BLaER1 treated with 17β-estradiol and CSF1 and Interleukin-3, amounts not matched to agents 10 nM and 100 nM (cell line): ENCODE results near the gene SNX11.
A peak's percentile ranks its signal among the peaks of the same experiment; 100 is the strongest.

Experiments used
- H3K27ac ChIP-seq, 11 experiments: shearing (Covaris generic); formaldehyde crosslinking; 2 replicates each; pipeline ENCODE4 v1.8.1; 2022
- H3K27me3 ChIP-seq, 11 experiments: shearing (Covaris generic); formaldehyde crosslinking; 2 replicates each; pipeline ENCODE4 v1.8.1; 2022
- H3K36me3 ChIP-seq, 11 experiments: shearing (Covaris generic); formaldehyde crosslinking; 2 replicates each; pipeline ENCODE4 v1.8.1; 2022
- H3K4me1 ChIP-seq, 10 experiments: shearing (Covaris generic); formaldehyde crosslinking; 2 replicates each; pipeline ENCODE4 v1.8.1; 2022
- H3K4me2 ChIP-seq, 11 experiments: shearing (Covaris generic); formaldehyde crosslinking; 2 replicates each; pipeline ENCODE4 v1.8.1; 2022
- H3K4me3 ChIP-seq, 10 experiments: shearing (Covaris generic); formaldehyde crosslinking; 2 replicates each; pipeline ENCODE4 v1.8.1; 2022
- H3K9ac ChIP-seq, 11 experiments: shearing (Covaris generic); formaldehyde crosslinking; 2 replicates each; pipeline ENCODE4 v1.8.1; 2022
- H3K9me3 ChIP-seq, 11 experiments: shearing (Covaris generic); formaldehyde crosslinking; replicated peaks in 1 of 11; 2 replicates each; pipeline ENCODE4 v1.8.1; 2022
- H4K20me1 ChIP-seq, 11 experiments: shearing (Covaris generic); formaldehyde crosslinking; 2 replicates each; pipeline ENCODE4 v1.8.1; 2022
- Cebpa-rat ChIP-seq, 11 experiments: shearing (Covaris generic); IDR thresholded peaks; 2 replicates each; pipeline ENCODE4 v1.8.1; 2022

SNX11 gene

DNA sequence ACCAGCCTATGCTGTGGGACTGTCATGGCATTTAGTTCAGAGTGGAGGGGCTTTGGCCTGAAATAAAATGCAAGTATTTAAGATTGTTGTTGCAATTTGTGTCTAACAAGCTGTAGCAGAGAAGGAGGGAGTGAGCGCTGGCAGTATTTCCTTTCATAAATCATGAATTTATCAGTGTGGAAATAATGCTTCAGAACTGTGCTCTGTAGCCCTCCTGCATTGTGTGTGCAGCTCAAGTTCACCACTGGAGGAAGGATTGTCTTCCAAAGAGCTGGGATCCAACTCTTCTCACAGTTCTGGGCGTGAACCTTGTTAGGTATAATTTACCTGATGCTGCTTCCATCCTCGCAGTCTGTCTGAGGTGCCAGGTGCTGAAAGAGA lies 15.1 kb downstream of the SNX11 start:
- no peak for TF ChIP-seq Cebpa-rat (IDR thresholded peaks at IDR 0.05)
- Histone ChIP-seq H4K20me1 (peaks cover 2 to 89% (median 11%) of the 10 kb centered on the region in 11 experiments; a peak in 13 of 22 replicates), H3K4me2 (no peak overlapping the region), H3K4me3 (no peak overlapping the region), H3K27me3 (0 out of 22 replicates have a peak, but pooled peaks cover 0 to under 1% (median 0%) of the 10 kb centered on the region in 11 experiments), H3K4me1 (peaks cover 19 to 31% (median 23%) of the 10 kb centered on the region in 10 experiments), H3K36me3 (peaks cover 61 to 99% (median 88%) of the 10 kb centered on the region in 11 experiments), H3K9ac (no peak overlapping the region), H3K9me3 (no peaks in the 10 kb centered on the region), H3K27ac (no peak overlapping the region)

DNA sequence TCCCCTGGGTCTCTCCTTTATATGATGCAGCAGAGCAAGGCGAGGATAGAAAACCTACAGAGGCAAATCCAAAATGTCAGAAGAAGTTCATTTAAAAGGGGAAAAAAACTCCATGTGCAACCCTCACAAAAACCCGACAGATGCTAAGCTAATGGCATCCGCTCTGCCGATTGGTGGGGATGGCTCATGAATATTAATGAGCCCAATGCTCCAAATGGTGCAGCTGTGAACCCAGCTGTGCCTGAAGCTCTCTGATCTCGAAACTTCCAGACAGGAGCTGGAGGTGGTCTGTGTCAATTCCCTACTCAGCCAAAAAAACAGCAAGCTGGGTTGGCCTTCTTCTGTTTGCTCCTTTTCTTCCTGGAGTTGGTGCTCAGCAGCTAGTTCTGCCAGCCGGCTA lies 15.5 kb downstream of the SNX11 start:
- peaks cover 3 to 89% (median 14%) of the 10 kb centered on the region in 11 experiments; a peak in 13 of 22 replicates for H4K20me1 ChIP-seq
- H3K9ac ChIP-seq: no peak overlapping the region
- no peak overlapping the region for H3K4me3 ChIP-seq
- H3K27me3 ChIP-seq: 0 out of 22 replicates have a peak, but pooled peaks cover 0 to 4% (median 0%) of the 10 kb centered on the region in 11 experiments
- peaks cover 56 to 98% (median 83%) of the 10 kb centered on the region in 11 experiments for H3K36me3 ChIP-seq
- peaks cover 21 to 33% (median 26%) of the 10 kb centered on the region in 10 experiments for H3K4me1 ChIP-seq
- no peak overlapping the region for H3K4me2 ChIP-seq
- no peak overlapping the region for H3K27ac ChIP-seq
- TF ChIP-seq Cebpa-rat (IDR thresholded peaks at IDR 0.05): no peak
- no peaks in the 10 kb centered on the region for H3K9me3 ChIP-seq

DNA sequence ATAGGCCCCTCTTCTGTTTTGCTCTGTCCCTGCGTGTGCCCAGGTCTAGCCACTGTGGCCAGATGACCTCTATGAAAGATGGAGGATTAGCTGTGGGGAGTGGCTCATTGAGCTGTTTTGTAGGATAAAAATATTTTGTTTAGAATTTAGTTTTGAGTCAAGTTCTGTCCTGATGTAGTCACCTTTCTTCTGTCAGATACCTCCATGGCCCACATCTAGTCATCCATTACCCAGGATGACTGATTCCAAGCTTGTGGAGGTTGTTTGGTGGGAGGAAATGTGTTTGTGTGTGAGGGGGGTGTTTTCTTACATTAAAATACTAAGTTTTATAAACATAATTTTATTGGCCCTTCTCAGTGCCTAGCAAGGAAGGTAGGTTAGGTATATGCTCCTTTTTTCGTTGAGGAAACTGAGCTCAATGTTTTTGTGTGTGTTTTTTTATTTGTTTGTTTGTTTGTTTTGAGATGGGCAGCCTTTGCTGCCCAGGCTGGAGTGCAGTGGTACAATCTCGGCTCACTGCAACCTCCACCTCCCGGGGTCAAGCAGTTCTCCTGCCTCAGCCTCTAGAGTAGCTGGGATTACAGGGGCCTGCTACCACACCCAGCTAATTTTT lies 16.3 kb downstream of the SNX11 start:
- Histone ChIP-seq H3K4me1 (peaks cover 21 to 33% (median 26%) of the 10 kb centered on the region in 10 experiments), H3K4me3 (no peak overlapping the region), H3K4me2 (no peak overlapping the region), H3K9ac (no peak overlapping the region), H3K27me3 (0 out of 22 replicates have a peak, but pooled peaks cover 0 to 4% (median 0%) of the 10 kb centered on the region in 11 experiments), H3K27ac (no peak overlapping the region), H3K9me3 (no peaks in the 10 kb centered on the region), H4K20me1 (peaks cover 2 to 81% (median 10%) of the 10 kb centered on the region in 11 experiments; a peak in 12 of 22 replicates), H3K36me3 (peaks cover 48 to 90% (median 76%) of the 10 kb centered on the region in 11 experiments)
- no peak for TF ChIP-seq Cebpa-rat (IDR thresholded peaks at IDR 0.05)

DNA sequence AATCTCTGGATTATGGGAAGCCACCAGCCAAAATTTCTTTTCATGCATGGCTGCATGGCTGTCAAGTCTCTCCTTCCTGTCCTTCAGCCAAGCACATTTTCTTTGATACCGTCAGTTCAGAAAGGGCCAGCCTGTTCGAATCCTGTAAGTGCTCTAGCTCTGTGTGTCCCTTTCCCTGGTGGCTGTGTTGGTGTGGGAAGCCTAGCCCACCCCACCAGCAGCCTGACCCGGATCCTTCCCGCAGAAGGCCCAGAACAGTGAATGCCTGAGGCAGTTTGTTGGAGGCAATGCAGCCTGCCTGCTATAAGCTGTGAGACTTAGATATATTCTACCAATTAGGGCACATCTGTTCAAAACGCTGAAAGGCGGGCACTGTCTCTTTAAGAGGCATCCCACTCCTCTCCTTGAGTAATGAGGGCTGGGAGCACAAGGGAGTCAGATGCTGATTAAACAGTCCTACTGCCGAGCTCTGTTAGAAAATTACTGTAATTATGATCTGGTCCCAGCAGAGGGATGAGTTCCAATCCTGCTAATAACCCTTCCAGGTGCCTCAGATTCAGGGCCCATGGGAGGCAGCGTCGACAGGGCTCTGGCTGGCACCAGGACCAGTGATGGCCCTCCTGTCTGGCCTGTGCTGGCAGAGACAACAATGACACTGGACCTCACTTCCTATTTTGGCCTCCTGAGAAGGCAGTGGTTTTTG lies 18.4 kb downstream of the SNX11 start:
- Histone ChIP-seq H3K4me1 (peaks cover 21 to 33% (median 26%) of the 10 kb centered on the region in 10 experiments), H4K20me1 (peaks cover 0 to 69% (median 10%) of the 10 kb centered on the region in 11 experiments; a peak in 12 of 22 replicates), H3K9me3 (no peaks in the 10 kb centered on the region), H3K9ac (peak overlapping the region in 3 of 11 experiments; percentile 15 to 59 (median 22); a peak in 5 of 22 replicates), H3K4me3 (no peak overlapping the region), H3K27ac (no peak overlapping the region), H3K27me3 (0 out of 22 replicates have a peak, but pooled peaks cover 0 to 4% (median 0%) of the 10 kb centered on the region in 11 experiments), H3K4me2 (peak overlapping the region; percentile 10 to 60 (median 43); a peak in 18 of 22 replicates), H3K36me3 (peaks cover 32 to 69% (median 58%) of the 10 kb centered on the region in 11 experiments)
- TF ChIP-seq Cebpa-rat (IDR thresholded peaks at IDR 0.05): no peak

DNA sequence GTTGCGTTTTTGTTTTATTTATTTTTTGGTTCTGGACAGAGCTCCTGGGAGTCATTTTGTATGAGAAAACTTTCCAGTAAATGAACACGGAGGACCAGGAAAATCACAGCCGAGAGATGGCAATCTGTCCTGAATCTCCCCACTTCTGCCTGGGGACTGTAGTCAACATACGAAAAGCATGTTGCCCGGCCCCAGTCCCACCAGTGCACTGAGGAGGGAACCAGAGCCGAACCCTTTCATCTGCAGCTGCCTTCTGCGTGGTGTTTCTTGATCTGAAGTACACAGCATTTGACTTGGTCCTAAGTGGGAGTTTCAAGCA lies 18.9 kb downstream of the SNX11 start:
- Histone ChIP-seq H4K20me1 (peaks cover 0 to 63% (median 10%) of the 10 kb centered on the region in 11 experiments; a peak in 12 of 22 replicates), H3K4me1 (peaks cover 21 to 36% (median 26%) of the 10 kb centered on the region in 10 experiments), H3K4me3 (no peak overlapping the region), H3K4me2 (peak overlapping the region; percentile 10 to 60 (median 43); a peak in 14 of 22 replicates), H3K27ac (no peak overlapping the region), H3K9me3 (no peaks in the 10 kb centered on the region), H3K36me3 (peaks cover 27 to 64% (median 53%) of the 10 kb centered on the region in 11 experiments), H3K27me3 (0 out of 22 replicates have a peak, but pooled peaks cover 0 to 4% (median 0%) of the 10 kb centered on the region in 11 experiments), H3K9ac (peak overlapping the region in 2 of 11 experiments; percentile 7 to 59; a peak in 2 of 22 replicates)
- TF ChIP-seq Cebpa-rat (IDR thresholded peaks at IDR 0.05): no peak

DNA sequence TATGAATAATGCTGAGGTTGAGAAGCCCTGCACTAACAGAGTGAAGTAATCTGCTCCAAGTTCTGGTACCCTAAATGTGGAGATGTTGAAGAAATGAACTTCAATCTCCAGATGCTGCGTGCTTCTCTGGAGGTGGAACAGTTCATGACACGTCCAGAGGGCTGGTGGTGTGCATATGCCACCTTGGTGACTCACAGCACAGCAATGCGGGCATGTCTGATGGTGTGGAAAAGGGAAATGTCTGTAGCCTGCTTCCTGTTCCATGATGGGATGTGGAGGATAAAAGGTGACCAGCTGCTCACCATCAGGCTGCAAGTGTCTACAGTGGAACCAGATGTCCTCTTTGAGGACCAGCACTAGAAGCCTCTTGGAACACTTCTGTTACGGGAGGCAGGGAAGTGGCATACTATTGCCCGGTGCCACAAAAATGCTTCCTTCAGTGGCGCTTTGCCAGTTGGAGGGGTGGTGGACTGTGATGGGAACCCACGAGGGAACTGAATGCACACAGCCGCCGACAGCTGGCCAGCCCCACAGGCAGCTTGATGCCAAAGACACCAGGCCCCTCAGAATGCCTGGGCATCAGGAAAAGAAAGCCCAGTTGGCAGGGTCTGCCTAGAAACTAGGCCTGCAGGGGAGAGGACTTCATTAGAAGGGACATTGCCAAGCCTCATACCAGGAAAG lies 19.9 kb downstream of the SNX11 start:
- Histone ChIP-seq H3K9me3 (no peaks in the 10 kb centered on the region), H3K4me1 (peaks cover 21 to 46% (median 26%) of the 10 kb centered on the region in 10 experiments), H3K4me2 (peak overlapping the region; percentile 4 to 57 (median 45); a peak in 21 of 22 replicates), H3K27ac (no peak overlapping the region), H3K9ac (peak overlapping the region in 1 of 11 experiments; percentile 16; a peak in 1 of 22 replicates), H3K36me3 (peaks cover 17 to 54% (median 43%) of the 10 kb centered on the region in 11 experiments), H3K27me3 (0 out of 22 replicates have a peak, but pooled peaks cover 0 to 4% (median 0%) of the 10 kb centered on the region in 11 experiments), H3K4me3 (no peak overlapping the region), H4K20me1 (peaks cover 0 to 53% (median 10%) of the 10 kb centered on the region in 11 experiments; a peak in 12 of 22 replicates)
- no peak for TF ChIP-seq Cebpa-rat (IDR thresholded peaks at IDR 0.05)

DNA sequence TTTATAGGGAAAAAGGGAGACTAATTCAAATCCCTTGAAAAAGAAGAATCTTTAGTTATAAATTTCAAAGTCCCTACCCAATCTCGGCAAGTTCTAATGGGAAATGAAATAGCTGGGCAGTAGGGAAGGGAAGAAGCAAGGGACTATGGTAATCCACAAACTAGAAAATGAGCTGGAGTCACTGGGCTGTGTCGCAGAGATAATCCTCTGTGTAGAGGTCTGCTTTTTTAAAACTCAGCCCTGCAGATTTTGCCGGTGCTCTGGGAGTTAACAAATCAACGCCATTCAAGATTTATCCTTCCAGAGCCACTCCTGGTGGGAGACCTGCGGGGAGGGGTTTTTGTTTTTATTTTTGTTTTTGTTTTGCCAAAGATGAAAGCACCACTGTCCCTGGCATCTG lies 20.8 kb downstream of the SNX11 start:
- H3K36me3 ChIP-seq: peaks cover 8 to 45% (median 34%) of the 10 kb centered on the region in 11 experiments; a peak in 20 of 22 replicates
- H3K9me3 ChIP-seq: no peaks in the 10 kb centered on the region
- H3K4me1 ChIP-seq: peaks cover 21 to 55% (median 26%) of the 10 kb centered on the region in 10 experiments
- no peak overlapping the region for H3K27ac ChIP-seq
- H3K4me3 ChIP-seq: no peak overlapping the region
- no peak for TF ChIP-seq Cebpa-rat (IDR thresholded peaks at IDR 0.05)
- no peak overlapping the region for H3K4me2 ChIP-seq
- H3K9ac ChIP-seq: peak overlapping the region in 1 of 11 experiments; percentile 28; a peak in 1 of 22 replicates
- 0 out of 22 replicates have a peak, but pooled peaks cover 0 to 4% (median 0%) of the 10 kb centered on the region in 11 experiments for H3K27me3 ChIP-seq
- H4K20me1 ChIP-seq: peaks cover 0 to 44% (median 10%) of the 10 kb centered on the region in 11 experiments; a peak in 11 of 22 replicates

DNA sequence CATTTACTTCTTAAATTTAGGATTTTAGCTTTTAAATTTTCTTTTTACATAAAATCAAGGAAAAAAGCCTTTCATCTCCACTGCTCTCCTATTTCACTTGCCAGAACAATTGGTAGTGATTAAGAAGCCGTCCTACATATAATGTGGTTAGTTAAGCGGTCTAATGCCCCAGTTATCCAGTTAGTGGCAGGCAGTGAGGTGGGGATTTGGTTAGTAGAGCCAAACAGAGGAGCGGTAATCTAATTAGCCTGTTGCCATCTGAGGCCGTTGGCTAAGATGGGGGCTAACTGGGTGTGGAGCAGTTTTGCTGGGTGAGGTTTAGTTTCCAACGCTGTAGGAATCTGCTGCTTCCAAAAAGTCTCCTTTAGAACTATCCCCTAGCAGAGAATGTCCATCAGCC lies 22.4 kb downstream of the SNX11 start:
- Histone ChIP-seq H3K4me1 (peaks cover 21 to 57% (median 26%) of the 10 kb centered on the region in 10 experiments), H3K9ac (peak overlapping the region in 1 of 11 experiments; percentile 45; a peak in 1 of 22 replicates), H3K4me3 (no peak overlapping the region), H3K36me3 (peaks cover 0 to 29% (median 18%) of the 10 kb centered on the region in 11 experiments; a peak in 16 of 22 replicates), H4K20me1 (peaks cover 0 to 30% (median 10%) of the 10 kb centered on the region in 11 experiments; a peak in 11 of 22 replicates), H3K27me3 (0 out of 22 replicates have a peak, but pooled peaks cover 0 to 4% (median 0%) of the 10 kb centered on the region in 11 experiments), H3K9me3 (no peaks in the 10 kb centered on the region), H3K27ac (no peak overlapping the region), H3K4me2 (no peak overlapping the region)
- no peak for TF ChIP-seq Cebpa-rat (IDR thresholded peaks at IDR 0.05)
